ENCODE measurements around the gene NFKBIL1. TPM values are rescaled to one million over a fixed set of nuclear protein-coding genes. Genes with fewer than 3 reads are reported as not detected.

The NFKBIL1 gene
- total and polyA plus RNA-seq, 9 of the 15 experiments (the other 6 are each of a cell fraction or from before 2014, with no cell fraction given) = 0.49 to 33.1 (median 7.6) TPM

GRCh38 chr6:31547727-31548543 is 527 bp downstream of the NFKBIL1 start (continued):
- no peak for TF ChIP-seq RFX5 (IDR thresholded peaks at IDR 0.05; ENCODE audit: low read depth, low read length)
- no peak for TF ChIP-seq SRSF3 (IDR thresholded peaks at IDR 0.05; ENCODE audit: insufficient read depth, low read length)
- no peak for TF ChIP-seq ZNF668 (CRISPR knock-in tag; IDR thresholded peaks at IDR 0.05)
- no peak for TF ChIP-seq ZNF316 (IDR thresholded peaks at IDR 0.05)
- peak; percentile 30; the same call in 1 of the 2 replicates for TF ChIP-seq NFRKB (IDR thresholded peaks at IDR 0.05; ENCODE audit: low read depth)
- TF ChIP-seq ZNF639 (CRISPR knock-in tag; conservative IDR thresholded peaks at IDR 0.05 in 1 of 2, IDR thresholded peaks at IDR 0.05 in 1 of 2) = peak in 1 of 2 experiments; percentile 49; a peak in 1 of 4 replicates
- TF ChIP-seq ZNF232 (CRISPR knock-in tag; IDR thresholded peaks at IDR 0.05) = no peak
- no peak for TF ChIP-seq ETV1 (tag; conservative IDR thresholded peaks at IDR 0.05; ENCODE audit: low read depth)
- no peak for TF ChIP-seq ATF7 (IDR thresholded peaks at IDR 0.05)
- no peak for TF ChIP-seq ZFP30 (CRISPR knock-in tag; IDR thresholded peaks at IDR 0.05; ENCODE audit: borderline replicate concordance)
- no peak for TF ChIP-seq ELK3 (CRISPR knock-in tag; IDR thresholded peaks at IDR 0.05)
- no peak for TF ChIP-seq HES1 (IDR thresholded peaks at IDR 0.05; ENCODE audit: low read depth)
- TF ChIP-seq EP400 (IDR thresholded peaks at IDR 0.05) = no peak
- no peak for TF ChIP-seq ZNF212 (CRISPR knock-in tag; IDR thresholded peaks at IDR 0.05)
- TF ChIP-seq ZBTB34 (CRISPR knock-in tag; IDR thresholded peaks at IDR 0.05) = no peak
- no peak; the same call in 1 of the 2 replicates for TF ChIP-seq LEF1 (IDR thresholded peaks at IDR 0.05)
- no peak for TF ChIP-seq SMARCA5 (IDR thresholded peaks at IDR 0.05)
- no peak for TF ChIP-seq ZNF436 (CRISPR knock-in tag; IDR thresholded peaks at IDR 0.05)
- TF ChIP-seq THRB (CRISPR knock-in tag; conservative IDR thresholded peaks at IDR 0.05) = no peak
- no peak for TF ChIP-seq NR3C1 (CRISPR knock-in tag; IDR thresholded peaks at IDR 0.05)
- TF ChIP-seq EP300 (IDR thresholded peaks at IDR 0.05; ENCODE audit: low read length) = 0 out of 2 replicates have a peak, but pooled peaks have one; percentile 9
- no peak for TF ChIP-seq COPS2 (conservative IDR thresholded peaks at IDR 0.05)
- peak; percentile 41 for TF ChIP-seq KDM5B (IDR thresholded peaks at IDR 0.05; ENCODE audit: insufficient replicate concordance, low read depth, low read length)
- TF ChIP-seq RBM15 (IDR thresholded peaks at IDR 0.05; ENCODE audit: insufficient read depth, low read length) = no peak
